ENCODE measurements around the gene KRT83. TPM values are rescaled to one million over a fixed set of nuclear protein-coding genes. Genes with fewer than 3 reads are reported as not detected.

KRT83 gene
- total RNA-seq, 6 donors from 2014 or later, result not detected

DNA sequence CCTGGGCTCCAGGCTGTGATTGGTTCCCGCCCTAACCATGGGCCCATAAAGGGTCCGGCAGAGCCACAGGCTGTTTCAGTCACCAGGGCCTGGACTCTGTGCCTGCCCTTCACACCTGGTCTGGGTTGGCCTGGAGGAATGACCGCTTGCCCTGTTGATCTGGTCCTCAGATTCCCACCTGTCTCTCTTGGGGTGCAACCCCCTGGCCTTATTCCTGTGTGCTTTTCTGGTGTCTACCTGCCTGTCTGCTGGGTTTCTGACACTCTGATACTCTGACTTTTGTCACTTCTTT is 2.9 kb upstream of the KRT83 start:
- WGBS, 2 donors, result 84 to 92% methylated on average over 2 to 3 of the region's 3 CpGs
- Histone ChIP-seq H3K4me3 (no peak overlapping the region), H3K4me1 (peaks cover 0 to 3% (median 0%) of the 10 kb centered on the region in 4 donors), H3K36me3 (no peaks in the 10 kb centered on the region), H3K27ac (no peak overlapping the region), H3K9me3 (no peaks in the 10 kb centered on the region), H3K27me3 (peaks cover 0 to 8% (median 2%) of the 10 kb centered on the region in 4 donors)
- ATAC-seq (ENCODE audit: low FRiP score in 2 of 2), result no peak
- DNase-seq, result no peak
- TF ChIP-seq POLR2A (IDR thresholded peaks at IDR 0.05) (no peak), POLR2AphosphoS5 (IDR thresholded peaks at IDR 0.05) (no peak), EP300 (IDR thresholded peaks at IDR 0.05) (no peak), CTCF (IDR thresholded peaks at IDR 0.05) (no peak)

DNA sequence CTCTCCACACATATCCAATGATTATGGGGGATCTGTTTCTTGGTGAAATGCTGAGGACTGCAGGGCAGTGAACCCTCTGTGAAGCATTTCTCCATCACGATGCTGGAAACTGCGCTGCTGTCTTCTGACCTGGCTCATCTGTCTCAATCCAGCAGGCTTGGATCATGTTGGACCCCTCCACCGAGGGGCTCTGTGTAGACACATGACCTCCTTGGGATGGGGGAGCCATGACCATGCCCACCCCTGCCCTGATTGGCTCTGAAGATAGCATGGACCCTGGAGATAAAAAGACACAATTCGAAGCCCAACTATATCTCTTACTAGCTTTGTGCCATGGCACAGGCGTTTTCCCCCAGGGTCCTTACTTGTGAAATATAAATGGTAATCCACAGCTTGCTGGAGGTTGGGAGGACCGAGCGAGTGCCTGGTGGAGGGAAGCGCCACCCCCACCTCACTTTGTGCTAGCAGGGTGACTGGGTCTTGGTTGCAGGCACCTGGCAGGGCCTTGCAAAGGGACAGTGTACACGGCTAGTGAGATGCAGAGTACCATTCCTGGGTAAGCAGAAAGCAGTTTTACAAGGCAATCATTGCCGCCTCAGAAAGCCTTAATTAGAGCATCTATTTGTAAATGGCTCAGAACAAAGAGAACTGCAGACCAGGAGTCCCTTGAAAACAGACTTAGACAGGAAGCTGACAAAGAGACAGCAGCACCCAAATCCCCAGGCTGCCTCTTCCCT is 2.4 kb upstream of the KRT83 start:
- Histone ChIP-seq H3K36me3 (no peaks in the 10 kb centered on the region), H3K9me3 (no peaks in the 10 kb centered on the region), H3K4me3 (no peak overlapping the region), H3K4me1 (peaks cover 0 to 3% (median 0%) of the 10 kb centered on the region in 4 donors), H3K27ac (no peak overlapping the region), H3K27me3 (peaks cover 0 to 8% (median 2%) of the 10 kb centered on the region in 4 donors)
- 85 to 97% methylated on average over 7 to 10 of the region's 10 CpGs for WGBS, 2 donors
- TF ChIP-seq EP300 (IDR thresholded peaks at IDR 0.05) (no peak), CTCF (IDR thresholded peaks at IDR 0.05) (no peak), POLR2A (IDR thresholded peaks at IDR 0.05) (no peak), POLR2AphosphoS5 (IDR thresholded peaks at IDR 0.05) (no peak)
- no peak for ATAC-seq (ENCODE audit: low FRiP score in 2 of 2)
- DNase-seq, result peak in 1 of 2 donors; percentile 13

DNA sequence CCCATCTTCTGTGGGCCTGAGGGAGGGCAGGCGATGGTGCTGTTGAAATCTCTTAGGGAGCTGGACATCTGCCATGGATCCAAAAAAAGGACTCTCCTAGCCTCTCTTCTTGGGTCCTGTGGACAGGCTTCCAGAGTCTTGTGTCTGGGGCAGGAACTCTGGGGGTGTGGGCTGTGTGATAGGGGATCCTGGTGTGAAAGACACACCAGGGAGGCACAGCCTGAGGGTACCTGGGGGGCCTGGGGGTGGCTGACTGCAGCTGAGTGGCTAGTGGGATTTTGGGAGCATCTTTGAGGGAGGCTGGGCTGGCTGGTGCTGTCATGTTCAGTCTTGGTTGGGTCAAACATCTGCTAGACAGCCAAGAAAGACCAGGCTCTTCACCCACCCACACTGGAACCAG is 1.8 kb upstream of the KRT83 start:
- H3K4me1 ChIP-seq, result peaks cover 0 to 3% (median 0%) of the 10 kb centered on the region in 4 donors
- ATAC-seq (ENCODE audit: low FRiP score in 2 of 2) (no peak), DNase-seq (peak in 1 of 2 donors; percentile 12)
- peaks cover 0 to 8% (median 2%) of the 10 kb centered on the region in 4 donors for H3K27me3 ChIP-seq
- H3K36me3 ChIP-seq, result no peaks in the 10 kb centered on the region
- 56 to 57% methylated on average over 1 of the region's 1 CpG for WGBS, 2 donors
- TF ChIP-seq EP300 (IDR thresholded peaks at IDR 0.05) (no peak), POLR2AphosphoS5 (IDR thresholded peaks at IDR 0.05) (no peak), POLR2A (IDR thresholded peaks at IDR 0.05) (no peak), CTCF (IDR thresholded peaks at IDR 0.05) (no peak)
- no peak overlapping the region for H3K4me3 ChIP-seq
- no peaks in the 10 kb centered on the region for H3K9me3 ChIP-seq
- H3K27ac ChIP-seq, result no peak overlapping the region

GRCh38 chr12:52322069-52322468 is 871 bp upstream of the KRT83 start:
- DNase-seq, result no peak
- 82 to 100% methylated on average over 1 of the region's 1 CpG for WGBS, 2 donors
- H3K27ac ChIP-seq, result no peak overlapping the region
- H3K27me3 ChIP-seq, result peaks cover 0 to 8% (median 2%) of the 10 kb centered on the region in 4 donors
- H3K4me1 ChIP-seq, result no peaks in the 10 kb centered on the region
- H3K36me3 ChIP-seq, result no peaks in the 10 kb centered on the region
- H3K9me3 ChIP-seq, result no peaks in the 10 kb centered on the region
- ATAC-seq (ENCODE audit: low FRiP score in 2 of 2), result no peak
- no peak overlapping the region for H3K4me3 ChIP-seq
- TF ChIP-seq POLR2A (IDR thresholded peaks at IDR 0.05), result no peak
- no peak for TF ChIP-seq CTCF (IDR thresholded peaks at IDR 0.05)

- TF ChIP-seq EP300 (IDR thresholded peaks at IDR 0.05) (no peak), CTCF (IDR thresholded peaks at IDR 0.05) (no peak), POLR2AphosphoS5 (IDR thresholded peaks at IDR 0.05) (no peak), POLR2A (IDR thresholded peaks at IDR 0.05) (no peak)
- DNase-seq, result peak in 1 of 2 donors; percentile 28
- Histone ChIP-seq H3K27ac (no peak overlapping the region), H3K36me3 (no peaks in the 10 kb centered on the region), H3K9me3 (no peaks in the 10 kb centered on the region), H3K27me3 (peaks cover 0 to 8% (median 2%) of the 10 kb centered on the region in 4 donors), H3K4me1 (no peaks in the 10 kb centered on the region), H3K4me3 (no peak overlapping the region)
- ATAC-seq (ENCODE audit: low FRiP score in 2 of 2), result no peak
- WGBS, 2 donors, result 61 to 65% methylated on average over 4 of the region's 4 CpGs
Measured at GRCh38 chr12:52321418-52321817, 220 bp upstream of the KRT83 start.
